EH (cell line): ENCODE results near the gene NBEAL2.

Experiments
- DNase-seq: peaks from one replicate; pipeline ENCODE4 v3.0.0-alpha.2; 2015; ENCODE audit warnings: low read depth

Gene NBEAL2

DNA sequence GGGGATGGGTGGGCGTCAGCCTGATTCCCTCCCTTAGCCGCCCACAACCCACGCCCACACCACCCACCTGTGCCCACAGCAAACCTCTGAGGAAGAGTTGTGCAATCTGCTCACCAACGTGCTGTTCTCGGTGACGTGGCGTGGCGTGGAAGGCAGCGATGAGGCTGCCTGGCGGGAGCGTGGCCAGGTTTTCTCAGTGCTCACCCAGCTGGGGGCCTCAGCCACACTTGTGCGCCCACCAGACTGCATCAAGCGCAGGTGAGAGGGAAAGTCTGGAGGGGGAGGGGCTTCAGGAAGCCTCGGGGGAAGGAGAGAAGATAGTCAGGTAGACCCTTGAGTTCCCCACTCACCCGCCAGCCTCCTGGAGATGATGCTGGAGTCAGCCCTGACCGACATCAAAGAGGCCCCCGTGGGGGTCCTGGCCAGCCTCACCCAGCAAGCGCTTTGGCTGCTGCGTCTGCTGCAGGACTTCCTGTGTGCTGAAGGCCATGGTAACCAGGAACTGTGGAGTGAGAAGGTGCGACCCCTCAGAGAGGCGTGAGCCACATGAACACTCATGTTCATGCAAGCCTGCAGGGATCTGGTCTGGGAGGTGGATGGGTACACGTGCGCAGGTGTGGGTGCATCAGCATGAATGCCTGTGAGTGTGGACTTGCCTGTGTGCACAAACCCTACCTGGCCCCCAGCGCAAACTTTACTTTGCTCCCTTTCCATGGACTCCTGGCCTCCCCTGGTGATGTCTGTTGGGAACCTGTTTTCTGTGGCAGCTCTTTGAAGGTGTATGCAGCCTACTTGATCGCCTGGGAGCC, 21.7 kb downstream of the NBEAL2 start:
- DNase-seq, result no peak

DNA sequence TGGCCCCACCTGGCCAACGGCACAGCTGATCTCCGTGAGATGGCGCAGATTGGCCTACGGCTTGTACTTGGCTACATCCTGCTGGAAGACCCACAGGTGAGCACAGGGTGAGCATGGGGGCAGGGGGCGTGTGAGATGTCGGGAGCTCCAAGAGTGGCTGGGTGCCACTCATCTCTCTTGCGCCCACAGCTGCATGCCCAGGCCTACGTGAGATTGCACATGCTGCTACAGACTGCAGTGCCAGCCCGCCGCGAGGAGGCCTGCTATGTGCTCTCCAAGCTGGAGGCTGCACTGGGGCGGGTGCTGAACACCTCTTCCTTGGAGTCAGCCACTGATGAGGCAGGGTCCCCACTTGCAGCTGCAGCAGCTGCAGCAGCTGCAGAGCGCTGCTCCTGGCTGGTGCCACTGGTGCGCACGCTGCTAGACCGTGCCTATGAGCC, 22.3 kb downstream of the NBEAL2 start:
- no peak for DNase-seq

DNA sequence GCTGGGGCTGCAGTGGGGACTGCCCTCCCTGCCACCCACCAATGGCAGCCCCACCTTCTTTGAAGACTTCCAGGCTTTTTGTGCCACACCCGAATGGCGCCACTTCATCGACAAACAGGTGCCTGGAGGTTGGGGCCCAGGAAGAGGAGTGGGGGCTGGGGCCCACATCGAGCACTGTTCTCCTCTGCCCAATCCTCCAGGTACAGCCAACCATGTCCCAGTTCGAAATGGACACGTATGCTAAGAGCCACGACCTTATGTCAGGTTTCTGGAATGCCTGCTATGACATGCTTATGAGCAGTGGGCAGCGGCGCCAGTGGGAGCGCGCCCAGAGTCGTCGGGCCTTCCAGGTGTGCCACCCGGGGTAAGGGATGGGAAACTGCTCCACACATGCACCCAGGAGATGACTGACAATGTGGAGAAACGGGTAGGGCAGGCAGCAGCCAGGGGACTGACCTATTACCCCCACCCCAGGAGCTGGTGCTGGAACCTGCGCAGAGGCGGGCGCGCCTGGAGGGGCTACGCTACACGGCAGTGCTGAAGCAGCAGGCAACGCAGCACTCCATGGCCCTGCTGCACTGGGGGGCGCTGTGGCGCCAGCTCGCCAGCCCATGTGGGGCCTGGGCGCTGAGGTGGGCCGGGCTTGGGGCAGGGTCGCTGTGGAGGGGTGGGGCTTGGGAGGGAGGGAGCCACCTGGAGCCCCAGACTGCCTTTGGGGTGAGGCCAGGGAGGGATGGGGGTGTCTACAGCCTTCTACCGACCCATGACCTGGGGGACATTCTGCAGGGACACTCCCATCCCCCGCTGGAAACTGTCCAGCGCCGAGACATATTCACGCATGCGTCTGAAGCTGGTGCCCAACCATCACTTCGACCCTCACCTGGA, 22.9 kb downstream of the NBEAL2 start:
- no peak for DNase-seq

DNA sequence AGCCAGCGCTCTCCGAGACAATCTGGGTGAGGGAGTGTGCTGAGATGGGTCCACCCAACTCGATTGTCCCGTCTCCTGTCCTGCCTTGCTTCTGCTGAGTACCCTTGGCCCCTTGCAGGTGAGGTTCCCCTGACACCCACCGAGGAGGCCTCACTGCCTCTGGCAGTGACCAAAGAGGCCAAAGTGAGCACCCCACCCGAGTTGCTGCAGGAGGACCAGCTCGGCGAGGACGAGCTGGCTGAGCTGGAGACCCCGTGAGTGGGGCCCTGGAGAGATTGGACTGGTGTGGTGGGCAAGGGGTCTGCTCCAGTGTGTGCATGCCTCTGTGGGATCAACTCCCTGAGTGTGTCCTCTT, 23.6 kb downstream of the NBEAL2 start:
- DNase-seq, result no peak

DNA sequence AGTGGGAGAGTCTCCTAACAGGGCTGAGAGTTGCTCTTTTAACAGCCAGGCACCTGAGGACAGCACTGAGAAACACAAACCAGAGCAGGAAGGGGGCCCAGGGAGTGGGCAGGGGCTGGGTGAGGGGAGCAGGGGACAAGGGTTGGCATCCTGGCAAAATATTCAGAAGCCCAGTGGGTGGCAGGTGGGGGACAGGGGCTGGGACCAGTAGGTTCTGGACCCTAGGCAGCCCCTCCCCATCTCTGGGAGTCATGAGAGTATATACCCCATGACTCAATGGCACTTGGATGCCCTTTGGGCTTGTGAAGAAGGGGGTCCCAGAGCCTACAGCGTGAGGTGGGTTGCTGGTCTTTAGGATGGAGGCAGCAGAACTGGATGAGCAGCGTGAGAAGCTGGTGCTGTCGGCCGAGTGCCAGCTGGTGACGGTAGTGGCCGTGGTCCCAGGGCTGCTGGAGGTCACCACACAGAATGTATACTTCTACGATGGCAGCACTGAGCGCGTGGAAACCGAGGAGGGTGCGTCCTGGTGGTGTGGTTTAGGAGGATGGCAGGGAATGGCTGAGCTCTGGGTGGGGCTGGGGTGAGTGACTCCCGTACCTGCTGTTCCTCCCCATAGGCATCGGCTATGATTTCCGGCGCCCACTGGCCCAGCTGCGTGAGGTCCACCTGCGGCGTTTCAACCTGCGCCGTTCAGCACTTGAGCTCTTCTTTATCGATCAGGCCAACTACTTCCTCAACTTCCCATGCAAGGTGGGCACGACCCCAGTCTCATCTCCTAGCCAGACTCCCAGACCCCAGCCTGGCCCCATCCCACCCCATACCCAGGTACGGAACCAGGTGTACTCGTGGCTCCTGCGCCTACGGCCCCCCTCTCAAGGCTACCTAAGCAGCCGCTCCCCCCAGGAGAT, 24.2 kb downstream of the NBEAL2 start:
- no peak for DNase-seq

DNA sequence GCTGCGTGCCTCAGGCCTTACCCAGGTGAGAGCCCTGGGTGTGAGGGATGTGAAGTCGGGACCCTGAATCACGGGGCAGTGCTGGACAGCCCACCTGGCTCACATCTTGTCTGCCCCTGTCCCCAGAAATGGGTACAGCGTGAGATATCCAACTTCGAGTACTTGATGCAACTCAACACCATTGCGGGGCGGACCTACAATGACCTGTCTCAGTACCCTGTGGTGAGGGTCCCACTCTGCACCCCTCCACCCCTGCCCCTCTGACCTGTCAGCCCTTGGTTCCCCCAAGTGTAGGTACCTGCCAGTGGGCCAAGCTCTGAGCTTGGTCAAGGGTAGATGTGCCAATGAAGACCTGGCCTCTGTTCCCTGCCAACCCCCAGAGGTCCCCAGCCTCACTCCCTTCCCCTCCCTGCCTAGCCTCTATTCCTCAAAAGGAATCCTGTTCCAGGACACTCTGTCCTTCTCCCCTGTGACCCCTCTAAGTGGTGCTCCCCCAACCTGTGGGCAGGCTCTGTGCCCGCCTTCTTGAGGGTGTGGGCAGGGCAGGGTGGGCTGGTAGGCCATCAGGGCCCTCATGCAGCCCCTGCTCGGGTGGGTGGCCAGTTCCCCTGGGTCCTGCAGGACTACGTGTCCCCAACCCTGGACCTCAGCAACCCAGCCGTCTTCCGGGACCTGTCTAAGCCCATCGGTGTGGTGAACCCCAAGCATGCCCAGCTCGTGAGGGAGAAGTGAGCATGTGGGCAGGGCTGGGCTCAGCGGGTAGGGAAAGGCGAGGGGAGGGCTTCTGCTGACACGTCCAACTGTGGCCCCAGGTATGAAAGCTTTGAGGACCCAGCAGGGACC, 25.1 kb downstream of the NBEAL2 start:
- no peak for DNase-seq

DNA sequence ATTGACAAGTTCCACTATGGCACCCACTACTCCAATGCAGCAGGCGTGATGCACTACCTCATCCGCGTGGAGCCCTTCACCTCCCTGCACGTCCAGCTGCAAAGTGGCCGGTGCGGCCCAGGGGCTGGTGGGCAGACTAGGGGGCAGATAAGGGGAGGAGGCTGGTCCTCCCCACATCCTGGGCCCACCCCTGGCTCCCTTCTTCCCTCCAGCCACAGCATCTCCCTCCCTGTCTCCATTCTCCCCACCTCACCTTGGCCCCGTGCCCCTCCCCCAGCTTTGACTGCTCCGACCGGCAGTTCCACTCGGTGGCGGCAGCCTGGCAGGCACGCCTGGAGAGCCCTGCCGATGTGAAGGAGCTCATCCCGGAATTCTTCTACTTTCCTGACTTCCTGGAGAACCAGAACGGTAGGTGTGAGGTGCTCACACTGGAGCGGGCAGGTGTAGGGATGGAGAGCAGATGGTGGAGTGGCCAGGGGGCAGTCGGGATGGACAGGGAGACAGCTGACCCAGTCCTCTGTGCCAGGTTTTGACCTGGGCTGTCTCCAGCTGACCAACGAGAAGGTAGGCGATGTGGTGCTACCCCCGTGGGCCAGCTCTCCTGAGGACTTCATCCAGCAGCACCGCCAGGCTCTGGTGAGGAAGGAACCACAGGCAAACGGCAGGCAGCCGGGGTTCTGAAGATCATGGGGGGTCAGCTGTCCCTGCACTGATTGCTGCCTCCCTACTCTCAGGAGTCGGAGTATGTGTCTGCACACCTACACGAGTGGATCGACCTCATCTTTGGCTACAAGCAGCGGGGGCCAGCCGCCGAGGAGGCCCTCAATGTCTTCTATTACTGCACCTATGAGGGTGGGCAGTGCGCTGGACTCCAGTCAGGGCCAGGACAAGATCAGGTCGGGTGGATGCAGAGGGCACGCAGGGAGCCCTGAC, 26.0 kb downstream of the NBEAL2 start:
- DNase-seq, result no peak

DNA sequence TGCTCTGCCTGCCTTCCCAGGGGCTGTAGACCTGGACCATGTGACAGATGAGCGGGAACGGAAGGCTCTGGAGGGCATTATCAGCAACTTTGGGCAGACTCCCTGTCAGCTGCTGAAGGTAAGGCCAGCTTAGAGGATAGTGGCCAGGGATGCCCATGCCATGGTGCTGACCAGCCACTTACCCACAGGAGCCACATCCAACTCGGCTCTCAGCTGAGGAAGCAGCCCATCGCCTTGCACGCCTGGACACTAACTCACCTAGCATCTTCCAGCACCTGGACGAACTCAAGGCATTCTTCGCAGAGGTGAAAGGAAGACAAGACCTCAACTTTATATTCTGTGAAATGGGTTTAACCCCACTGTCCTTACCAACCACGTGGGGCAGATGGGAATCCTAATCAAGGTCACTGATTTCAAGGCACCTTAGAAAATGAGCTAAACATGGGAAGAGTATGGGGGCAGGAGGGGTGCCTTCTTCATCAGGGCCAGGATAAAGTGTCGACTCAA, 26.7 kb downstream of the NBEAL2 start:
- DNase-seq, result no peak

DNA sequence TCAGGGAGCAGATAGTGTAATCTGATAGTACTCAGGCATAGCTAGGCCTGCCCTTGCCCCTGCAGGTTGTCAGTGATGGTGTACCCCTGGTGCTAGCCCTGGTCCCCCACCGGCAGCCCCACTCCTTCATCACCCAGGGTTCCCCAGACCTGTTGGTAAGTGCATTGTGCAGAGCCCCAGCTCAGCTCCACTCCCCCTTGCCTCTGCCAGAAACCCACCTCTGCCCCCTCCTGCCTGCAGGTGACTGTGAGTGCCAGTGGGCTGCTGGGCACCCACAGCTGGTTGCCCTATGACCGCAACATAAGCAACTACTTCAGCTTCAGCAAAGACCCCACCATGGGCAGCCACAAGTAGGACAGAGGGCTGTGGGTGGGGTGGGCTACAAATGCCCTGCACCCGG, 27.5 kb downstream of the NBEAL2 start:
- DNase-seq, result no peak

DNA sequence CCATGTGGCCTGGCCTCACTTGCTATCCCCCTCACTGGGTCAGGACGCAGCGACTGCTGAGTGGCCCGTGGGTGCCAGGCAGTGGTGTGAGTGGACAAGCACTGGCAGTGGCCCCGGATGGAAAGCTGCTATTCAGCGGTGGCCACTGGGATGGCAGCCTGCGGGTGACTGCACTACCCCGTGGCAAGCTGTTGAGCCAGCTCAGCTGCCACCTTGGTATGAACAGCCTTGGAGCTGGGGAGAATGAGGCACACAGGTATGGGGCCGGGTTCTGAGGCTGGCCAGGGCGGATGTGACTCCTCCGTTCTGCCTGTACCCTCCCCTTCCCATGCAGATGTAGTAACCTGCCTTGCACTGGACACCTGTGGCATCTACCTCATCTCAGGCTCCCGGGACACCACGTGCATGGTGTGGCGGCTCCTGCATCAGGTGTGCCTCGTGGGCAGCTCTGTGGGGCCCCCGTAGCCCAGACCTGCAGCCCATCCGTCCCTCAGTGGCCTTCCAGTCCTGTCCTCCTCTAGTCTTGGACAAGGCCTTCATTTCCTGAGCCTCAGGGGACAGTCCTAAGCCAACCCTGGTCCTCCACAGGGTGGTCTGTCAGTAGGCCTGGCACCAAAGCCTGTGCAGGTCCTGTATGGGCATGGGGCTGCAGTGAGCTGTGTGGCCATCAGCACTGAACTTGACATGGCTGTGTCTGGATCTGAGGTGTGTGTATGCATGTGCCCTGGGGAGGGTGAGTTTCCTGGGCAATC, 28.2 kb downstream of the NBEAL2 start:
- no peak for DNase-seq

DNA sequence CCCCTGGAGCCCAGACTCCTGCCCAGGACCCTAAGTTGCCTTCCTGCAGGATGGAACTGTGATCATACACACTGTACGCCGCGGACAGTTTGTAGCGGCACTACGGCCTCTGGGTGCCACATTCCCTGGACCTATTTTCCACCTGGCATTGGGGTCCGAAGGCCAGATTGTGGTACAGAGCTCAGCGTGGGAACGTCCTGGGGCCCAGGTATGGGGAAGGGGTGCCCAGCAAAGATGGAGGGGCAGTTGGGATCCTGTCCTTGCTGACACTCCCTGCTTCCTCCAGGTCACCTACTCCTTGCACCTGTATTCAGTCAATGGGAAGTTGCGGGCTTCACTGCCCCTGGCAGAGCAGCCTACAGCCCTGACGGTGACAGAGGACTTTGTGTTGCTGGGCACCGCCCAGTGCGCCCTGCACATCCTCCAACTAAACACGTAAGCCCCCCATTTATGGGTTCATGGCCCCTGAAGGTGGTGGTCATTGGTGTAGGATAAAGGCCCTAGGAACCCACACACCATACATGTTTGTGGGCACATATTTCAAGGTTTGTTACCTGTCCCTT, 28.8 kb downstream of the NBEAL2 start:
- no peak for DNase-seq

DNA sequence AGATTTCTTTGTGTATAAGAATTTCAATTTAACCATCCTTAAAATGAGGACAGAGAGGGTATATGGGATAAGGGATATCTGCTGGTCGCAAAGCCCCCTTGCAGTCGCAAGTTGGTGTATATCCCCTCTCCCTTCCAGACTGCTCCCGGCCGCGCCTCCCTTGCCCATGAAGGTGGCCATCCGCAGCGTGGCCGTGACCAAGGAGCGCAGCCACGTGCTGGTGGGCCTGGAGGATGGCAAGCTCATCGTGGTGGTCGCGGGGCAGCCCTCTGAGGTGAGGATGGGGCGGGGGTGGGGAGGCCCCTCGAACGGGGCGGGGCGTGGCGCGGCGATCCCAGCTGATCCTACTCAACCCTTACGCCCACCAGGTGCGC, 29.4 kb downstream of the NBEAL2 start:
- DNase-seq, result no peak

DNA sequence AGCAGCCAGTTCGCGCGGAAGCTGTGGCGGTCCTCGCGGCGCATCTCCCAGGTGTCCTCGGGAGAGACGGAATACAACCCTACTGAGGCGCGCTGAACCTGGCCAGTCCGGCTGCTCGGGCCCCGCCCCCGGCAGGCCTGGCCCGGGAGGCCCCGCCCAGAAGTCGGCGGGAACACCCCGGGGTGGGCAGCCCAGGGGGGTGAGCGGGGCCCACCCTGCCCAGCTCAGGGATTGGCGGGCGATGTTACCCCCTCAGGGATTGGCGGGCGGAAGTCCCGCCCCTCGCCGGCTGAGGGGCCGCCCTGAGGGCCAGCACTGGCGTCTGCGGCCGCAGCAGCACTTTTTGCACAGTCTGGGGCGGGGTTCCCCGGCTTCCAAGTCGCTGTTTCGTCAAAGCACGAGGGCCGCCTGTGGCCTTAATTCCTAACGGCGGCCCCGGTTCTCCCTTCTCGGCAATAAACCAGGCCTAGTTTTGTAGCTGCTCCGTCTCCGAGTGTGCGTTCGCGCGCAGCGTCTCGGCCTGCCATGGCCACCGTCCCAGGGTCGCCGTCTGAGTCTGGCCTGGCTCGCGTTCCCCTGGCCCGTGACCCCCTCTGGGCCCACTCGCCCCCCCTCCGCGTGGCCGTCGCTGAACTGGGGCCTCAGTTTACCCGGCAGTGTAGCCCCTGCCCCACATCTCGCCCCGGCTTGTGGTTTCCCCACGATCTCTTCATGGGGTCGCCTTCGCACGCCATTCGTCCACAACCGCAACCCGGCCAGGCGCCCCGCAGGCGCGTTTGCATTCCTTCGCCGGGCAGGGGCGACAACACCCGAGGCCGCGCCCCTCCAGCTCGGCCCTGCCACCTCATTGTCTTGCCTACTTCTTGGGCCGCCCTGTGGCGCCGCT, 30.0 kb downstream of the NBEAL2 start:
- DNase-seq, result peak; percentile 94

DNA sequence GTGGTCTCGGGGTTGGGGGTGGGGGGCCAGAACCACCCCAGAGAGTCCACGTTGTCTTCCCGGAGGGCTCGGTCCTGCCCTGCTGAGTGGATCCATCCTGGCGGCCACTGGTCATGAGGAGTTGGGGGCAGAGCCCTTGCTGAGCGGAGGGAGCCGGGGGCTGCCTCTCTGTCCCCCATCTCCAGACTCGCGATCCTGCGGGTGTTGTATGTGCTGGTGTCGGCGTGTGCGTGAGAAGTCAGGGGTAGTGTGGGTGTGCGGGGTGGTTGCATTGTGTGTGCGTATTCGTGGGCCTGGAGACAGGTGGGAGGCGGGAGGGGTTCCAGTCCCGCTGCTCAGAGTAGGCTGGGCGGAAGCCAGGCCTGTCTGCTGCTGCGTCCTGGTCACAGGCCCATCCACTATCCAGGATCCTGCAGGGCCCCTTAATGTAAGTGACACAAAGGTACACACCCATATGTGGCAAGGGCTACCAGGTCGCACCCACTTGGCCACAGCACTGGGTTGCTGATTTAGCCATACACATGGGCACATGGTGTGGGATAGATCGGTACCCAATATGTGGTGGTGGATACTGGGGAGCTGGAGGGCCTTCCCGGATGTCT, 30.7 kb downstream of the NBEAL2 start:
- no peak for DNase-seq

DNA sequence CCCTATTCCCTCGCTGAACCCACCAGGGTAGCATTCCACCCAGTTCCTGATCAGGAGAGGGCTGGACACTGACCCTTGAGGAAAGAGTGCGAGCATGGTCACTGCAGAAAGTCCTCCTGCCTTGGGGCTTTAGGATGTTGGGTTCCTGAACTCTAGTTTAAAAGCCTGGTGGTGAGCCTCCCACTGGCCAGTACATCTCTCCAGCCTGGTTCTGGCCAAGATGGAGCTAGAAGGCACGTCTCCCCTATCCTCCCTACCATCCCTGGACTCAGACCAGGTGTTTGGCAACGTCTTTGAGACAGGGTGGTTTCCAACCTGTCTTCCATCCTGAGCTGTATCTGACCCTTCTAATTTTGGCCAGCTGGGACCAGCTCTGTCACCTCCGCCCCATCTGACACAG, 31.4 kb downstream of the NBEAL2 start:
- no peak for DNase-seq

DNA sequence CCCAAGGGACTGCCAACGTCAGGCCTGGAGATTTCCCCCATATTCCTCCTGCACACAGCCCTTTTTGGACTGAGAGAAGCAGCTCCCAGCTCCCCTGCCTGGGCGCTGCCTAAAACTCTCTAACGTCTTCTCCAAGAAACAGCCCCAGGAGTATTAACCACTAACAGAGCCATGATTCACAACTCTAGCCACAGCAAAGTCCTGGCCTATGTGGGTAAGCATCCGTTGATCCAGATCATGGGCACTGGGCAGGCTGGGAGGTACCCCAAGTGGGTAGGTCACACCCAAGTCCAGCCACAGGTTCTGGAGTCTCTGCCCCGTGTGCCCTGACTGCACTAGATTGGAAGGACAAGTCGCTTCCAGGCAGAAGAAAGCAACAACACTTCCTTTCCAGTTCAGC, 31.9 kb downstream of the NBEAL2 start:
- no peak for DNase-seq
